GM12801 (cell line): ENCODE results near the gene PTPA.

Experiments
- CTCF ChIP-seq: IDR thresholded peaks from one replicate; pipeline ENCODE4 v1.5.1; 2011; ENCODE audit warnings: control low read depth; ENCODE audit not compliant: insufficient read length; ENCODE audit errors: extremely low read depth

The PTPA gene

GRCh38 chr9:129089246-129089645, 22.0 kb upstream of the PTPA start:
- TF ChIP-seq CTCF: no peak

- no peak for TF ChIP-seq CTCF
Observed at GRCh38 chr9:129093602-129094386, 17.4 kb upstream of the PTPA start.

GRCh38 chr9:129094387-129095169, 16.6 kb upstream of the PTPA start:
- TF ChIP-seq CTCF: no peak

- no peak for TF ChIP-seq CTCF
Observed at GRCh38 chr9:129095170-129095667, 16.0 kb upstream of the PTPA start.

GRCh38 chr9:129095908-129096307, 15.3 kb upstream of the PTPA start:
- TF ChIP-seq CTCF: no peak

GRCh38 chr9:129097671-129098306, 13.4 kb upstream of the PTPA start:
- TF ChIP-seq CTCF: no peak

GRCh38 chr9:129098328-129098727, 12.9 kb upstream of the PTPA start:
- no peak for TF ChIP-seq CTCF
